ENCODE data around the gene NEURL1B.

- TF ChIP-seq EZH2 (IDR thresholded peaks at IDR 0.05; ENCODE audit: borderline replicate concordance, insufficient read depth, low read length, poor library complexity, severe bottlenecking) (no peak), RAD21 (conservative IDR thresholded peaks at IDR 0.05) (no peak), POLR2AphosphoS5 (IDR thresholded peaks at IDR 0.05) (no peak), EP300 (conservative IDR thresholded peaks at IDR 0.05; ENCODE audit: poor library complexity, severe bottlenecking) (no peak)
- TF ChIP-seq, protein P1, sequence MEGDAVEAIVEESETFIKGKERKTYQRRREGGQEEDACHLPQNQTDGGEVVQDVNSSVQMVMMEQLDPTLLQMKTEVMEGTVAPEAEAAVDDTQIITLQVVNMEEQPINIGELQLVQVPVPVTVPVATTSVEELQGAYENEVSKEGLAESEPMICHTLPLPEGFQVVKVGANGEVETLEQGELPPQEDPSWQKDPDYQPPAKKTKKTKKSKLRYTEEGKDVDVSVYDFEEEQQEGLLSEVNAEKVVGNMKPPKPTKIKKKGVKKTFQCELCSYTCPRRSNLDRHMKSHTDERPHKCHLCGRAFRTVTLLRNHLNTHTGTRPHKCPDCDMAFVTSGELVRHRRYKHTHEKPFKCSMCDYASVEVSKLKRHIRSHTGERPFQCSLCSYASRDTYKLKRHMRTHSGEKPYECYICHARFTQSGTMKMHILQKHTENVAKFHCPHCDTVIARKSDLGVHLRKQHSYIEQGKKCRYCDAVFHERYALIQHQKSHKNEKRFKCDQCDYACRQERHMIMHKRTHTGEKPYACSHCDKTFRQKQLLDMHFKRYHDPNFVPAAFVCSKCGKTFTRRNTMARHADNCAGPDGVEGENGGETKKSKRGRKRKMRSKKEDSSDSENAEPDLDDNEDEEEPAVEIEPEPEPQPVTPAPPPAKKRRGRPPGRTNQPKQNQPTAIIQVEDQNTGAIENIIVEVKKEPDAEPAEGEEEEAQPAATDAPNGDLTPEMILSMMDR (IDR thresholded peaks at IDR 0.05; ENCODE audit: poor library complexity, severe bottlenecking): no peak
- TF ChIP-seq, protein P2, sequence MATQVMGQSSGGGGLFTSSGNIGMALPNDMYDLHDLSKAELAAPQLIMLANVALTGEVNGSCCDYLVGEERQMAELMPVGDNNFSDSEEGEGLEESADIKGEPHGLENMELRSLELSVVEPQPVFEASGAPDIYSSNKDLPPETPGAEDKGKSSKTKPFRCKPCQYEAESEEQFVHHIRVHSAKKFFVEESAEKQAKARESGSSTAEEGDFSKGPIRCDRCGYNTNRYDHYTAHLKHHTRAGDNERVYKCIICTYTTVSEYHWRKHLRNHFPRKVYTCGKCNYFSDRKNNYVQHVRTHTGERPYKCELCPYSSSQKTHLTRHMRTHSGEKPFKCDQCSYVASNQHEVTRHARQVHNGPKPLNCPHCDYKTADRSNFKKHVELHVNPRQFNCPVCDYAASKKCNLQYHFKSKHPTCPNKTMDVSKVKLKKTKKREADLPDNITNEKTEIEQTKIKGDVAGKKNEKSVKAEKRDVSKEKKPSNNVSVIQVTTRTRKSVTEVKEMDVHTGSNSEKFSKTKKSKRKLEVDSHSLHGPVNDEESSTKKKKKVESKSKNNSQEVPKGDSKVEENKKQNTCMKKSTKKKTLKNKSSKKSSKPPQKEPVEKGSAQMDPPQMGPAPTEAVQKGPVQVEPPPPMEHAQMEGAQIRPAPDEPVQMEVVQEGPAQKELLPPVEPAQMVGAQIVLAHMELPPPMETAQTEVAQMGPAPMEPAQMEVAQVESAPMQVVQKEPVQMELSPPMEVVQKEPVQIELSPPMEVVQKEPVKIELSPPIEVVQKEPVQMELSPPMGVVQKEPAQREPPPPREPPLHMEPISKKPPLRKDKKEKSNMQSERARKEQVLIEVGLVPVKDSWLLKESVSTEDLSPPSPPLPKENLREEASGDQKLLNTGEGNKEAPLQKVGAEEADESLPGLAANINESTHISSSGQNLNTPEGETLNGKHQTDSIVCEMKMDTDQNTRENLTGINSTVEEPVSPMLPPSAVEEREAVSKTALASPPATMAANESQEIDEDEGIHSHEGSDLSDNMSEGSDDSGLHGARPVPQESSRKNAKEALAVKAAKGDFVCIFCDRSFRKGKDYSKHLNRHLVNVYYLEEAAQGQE (IDR thresholded peaks at IDR 0.05; ENCODE audit: borderline replicate concordance): no peak
These were observed 72.9 kb downstream of the NEURL1B start for GRCh38 chr5:172713809-172714490.
